ENCODE results near the gene RPGRIP1L. TPM values are rescaled to one million over a fixed set of nuclear protein-coding genes. Genes with fewer than 3 reads are reported as not detected.

Gene RPGRIP1L
- total RNA-seq, 1 donor from 2014 or later = 1.7 TPM

DNA sequence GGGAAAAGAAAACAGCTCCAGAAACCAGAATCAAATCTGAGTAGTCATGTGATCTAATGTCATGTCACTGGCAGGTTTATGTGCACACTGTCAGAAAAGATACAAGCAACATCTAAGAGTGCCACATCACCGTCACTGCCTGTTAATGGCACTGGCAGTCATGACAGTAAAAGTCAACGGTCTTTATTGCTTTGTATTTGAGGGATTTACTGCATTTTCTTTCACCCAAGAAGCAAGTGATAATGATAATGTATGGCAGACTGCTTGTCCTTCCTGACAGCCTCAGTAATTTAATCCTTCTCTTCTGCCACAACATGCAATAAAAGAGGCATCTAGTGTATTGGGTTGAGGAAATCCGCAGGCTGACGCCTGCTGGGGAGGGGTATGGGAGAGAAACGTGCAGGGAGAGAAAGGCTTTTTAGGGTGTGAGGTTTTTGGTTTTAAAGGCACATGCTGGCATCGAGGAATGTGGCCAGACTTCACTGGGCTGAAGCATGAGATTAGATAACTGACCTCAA is 92.4 kb downstream of the RPGRIP1L start:
- Histone ChIP-seq H3K36me3 (no peaks in the 10 kb centered on the region), H3K4me1 (no peaks in the 10 kb centered on the region), H3K4me3 (no peak overlapping the region), H3K27ac (replicated peaks) (no peak overlapping the region), H3K27me3 (ENCODE audit: low read depth) (no peaks in the 10 kb centered on the region), H3K9me3 (replicated peaks) (no peaks in the 10 kb centered on the region)
- TF ChIP-seq, protein P1, sequence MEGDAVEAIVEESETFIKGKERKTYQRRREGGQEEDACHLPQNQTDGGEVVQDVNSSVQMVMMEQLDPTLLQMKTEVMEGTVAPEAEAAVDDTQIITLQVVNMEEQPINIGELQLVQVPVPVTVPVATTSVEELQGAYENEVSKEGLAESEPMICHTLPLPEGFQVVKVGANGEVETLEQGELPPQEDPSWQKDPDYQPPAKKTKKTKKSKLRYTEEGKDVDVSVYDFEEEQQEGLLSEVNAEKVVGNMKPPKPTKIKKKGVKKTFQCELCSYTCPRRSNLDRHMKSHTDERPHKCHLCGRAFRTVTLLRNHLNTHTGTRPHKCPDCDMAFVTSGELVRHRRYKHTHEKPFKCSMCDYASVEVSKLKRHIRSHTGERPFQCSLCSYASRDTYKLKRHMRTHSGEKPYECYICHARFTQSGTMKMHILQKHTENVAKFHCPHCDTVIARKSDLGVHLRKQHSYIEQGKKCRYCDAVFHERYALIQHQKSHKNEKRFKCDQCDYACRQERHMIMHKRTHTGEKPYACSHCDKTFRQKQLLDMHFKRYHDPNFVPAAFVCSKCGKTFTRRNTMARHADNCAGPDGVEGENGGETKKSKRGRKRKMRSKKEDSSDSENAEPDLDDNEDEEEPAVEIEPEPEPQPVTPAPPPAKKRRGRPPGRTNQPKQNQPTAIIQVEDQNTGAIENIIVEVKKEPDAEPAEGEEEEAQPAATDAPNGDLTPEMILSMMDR (IDR thresholded peaks at IDR 0.05; ENCODE audit: borderline replicate concordance) = no peak
- intact Hi-C loops (cut with micrococcal nuclease) = no loop called here
- no peak for DNase-seq

DNA sequence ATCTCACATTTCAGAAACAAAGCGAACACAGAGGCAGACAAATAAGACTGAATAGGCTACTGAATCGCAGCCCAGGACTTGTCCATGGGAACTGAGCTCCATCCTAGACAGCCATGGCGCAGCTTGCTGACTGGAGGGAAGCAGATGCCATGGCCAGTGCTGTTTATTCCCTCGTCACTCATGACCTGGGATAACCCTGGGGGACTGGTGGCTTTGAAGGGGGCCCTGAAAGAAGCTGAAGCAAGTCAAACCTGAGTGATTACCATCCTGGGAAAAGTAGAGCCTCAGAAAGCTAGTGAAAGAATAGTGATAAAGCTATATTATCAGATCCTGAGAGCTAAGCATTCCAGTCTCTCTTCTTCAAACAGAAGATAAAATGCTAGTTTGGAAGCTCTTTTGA is 94.1 kb downstream of the RPGRIP1L start:
- H3K9me3 ChIP-seq (replicated peaks) = no peaks in the 10 kb centered on the region
- DNase-seq = no peak
- no peak overlapping the region for H3K27ac ChIP-seq (replicated peaks)
- H3K4me1 ChIP-seq = no peaks in the 10 kb centered on the region
- no peak overlapping the region for H3K4me3 ChIP-seq
- no peaks in the 10 kb centered on the region for H3K27me3 ChIP-seq (ENCODE audit: low read depth)
- intact Hi-C loops (cut with micrococcal nuclease) = no loop called here
- TF ChIP-seq, protein P1 (IDR thresholded peaks at IDR 0.05; ENCODE audit: borderline replicate concordance) = no peak
- H3K36me3 ChIP-seq = no peaks in the 10 kb centered on the region

DNA sequence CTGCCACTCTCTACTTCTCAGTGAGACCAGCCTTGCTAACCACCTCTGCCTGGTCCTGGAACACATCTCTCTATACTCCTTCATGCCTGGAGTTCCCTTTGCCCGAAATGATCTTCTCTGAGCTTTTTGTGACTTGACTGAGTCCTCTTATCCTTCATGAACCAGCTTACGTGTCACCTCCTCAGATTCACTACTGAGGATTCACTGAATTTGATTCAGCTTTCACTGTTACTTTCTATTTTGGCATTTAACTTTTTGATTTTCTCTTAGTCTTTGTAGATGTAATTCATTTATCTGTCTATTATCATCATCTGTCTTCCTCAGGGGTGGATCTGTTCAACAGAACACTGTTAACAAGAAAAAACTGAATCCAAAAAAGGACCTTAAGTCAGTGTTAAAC is 95.6 kb downstream of the RPGRIP1L start:
- intact Hi-C loops (cut with micrococcal nuclease) = no loop called here
- Histone ChIP-seq H3K4me3 (no peak overlapping the region), H3K27me3 (ENCODE audit: low read depth) (no peaks in the 10 kb centered on the region), H3K4me1 (no peaks in the 10 kb centered on the region), H3K36me3 (no peaks in the 10 kb centered on the region), H3K27ac (replicated peaks) (no peak overlapping the region), H3K9me3 (replicated peaks) (no peaks in the 10 kb centered on the region)
- TF ChIP-seq, protein P1 (IDR thresholded peaks at IDR 0.05; ENCODE audit: borderline replicate concordance) = no peak
- DNase-seq = no peak

DNA sequence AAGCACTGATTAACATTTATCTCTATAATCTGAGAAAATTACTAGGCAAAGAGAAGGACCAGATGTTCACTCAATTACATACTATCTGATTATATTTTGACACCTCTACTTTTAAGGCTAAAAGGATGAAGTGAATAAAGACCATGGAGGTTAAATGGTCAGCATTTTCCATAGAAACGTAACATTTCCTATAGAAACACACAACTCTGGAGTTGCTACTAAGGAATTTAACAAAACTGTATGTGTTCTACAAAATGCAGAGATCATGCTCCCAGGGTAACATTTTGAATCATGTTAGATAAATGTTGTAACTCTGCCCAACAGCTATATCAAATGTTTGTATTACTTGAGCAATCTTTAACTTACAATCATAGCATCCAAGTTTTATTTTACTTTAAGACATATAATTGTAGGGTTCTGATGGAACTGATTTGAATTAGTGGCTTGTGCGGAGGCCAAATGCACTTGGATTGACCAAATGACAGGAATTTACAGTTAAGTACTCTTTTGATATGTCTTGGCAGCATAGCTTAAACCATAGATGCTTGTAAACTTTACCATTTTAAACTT is 97.7 kb downstream of the RPGRIP1L start:
- intact Hi-C loops (cut with micrococcal nuclease) = no loop called here
- Histone ChIP-seq H3K4me3 (no peak overlapping the region), H3K36me3 (no peaks in the 10 kb centered on the region), H3K27ac (replicated peaks) (no peak overlapping the region), H3K9me3 (replicated peaks) (no peaks in the 10 kb centered on the region), H3K27me3 (ENCODE audit: low read depth) (no peaks in the 10 kb centered on the region), H3K4me1 (no peaks in the 10 kb centered on the region)
- TF ChIP-seq, protein P1 (IDR thresholded peaks at IDR 0.05; ENCODE audit: borderline replicate concordance) = no peak
- DNase-seq = no peak

DNA sequence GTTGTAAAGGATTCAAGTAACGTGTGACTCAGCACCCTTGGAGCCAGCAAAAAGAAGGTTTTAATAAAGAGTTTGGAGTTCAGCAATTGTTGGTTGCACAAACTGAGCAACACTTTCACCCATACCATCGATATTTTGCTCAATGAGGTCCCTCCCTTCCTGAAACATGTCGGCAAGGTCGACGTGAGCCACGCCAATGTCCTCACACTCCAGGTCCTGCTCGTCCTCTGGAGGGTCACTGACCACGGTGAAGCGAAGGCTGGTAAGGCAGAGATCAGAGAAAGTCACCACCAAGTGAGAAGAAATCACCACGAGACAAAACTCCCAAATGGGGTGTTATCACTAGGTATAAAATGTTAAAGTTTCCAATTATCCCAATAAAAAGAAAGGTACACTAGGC is 98.3 kb downstream of the RPGRIP1L start:
- Histone ChIP-seq H3K27me3 (ENCODE audit: low read depth) (no peaks in the 10 kb centered on the region), H3K36me3 (no peaks in the 10 kb centered on the region), H3K4me1 (no peaks in the 10 kb centered on the region), H3K27ac (replicated peaks) (no peak overlapping the region), H3K9me3 (replicated peaks) (no peaks in the 10 kb centered on the region), H3K4me3 (no peak overlapping the region)
- TF ChIP-seq, protein P1 (IDR thresholded peaks at IDR 0.05; ENCODE audit: borderline replicate concordance) = no peak
- no peak for DNase-seq
- intact Hi-C loops (cut with micrococcal nuclease) = no loop called here
